ENCODE measurements around the gene CADPS. TPM values are rescaled to one million over a fixed set of nuclear protein-coding genes. Genes with fewer than 3 reads are reported as not detected.

Gene CADPS
- 1.1 TPM for total RNA-seq

DNA sequence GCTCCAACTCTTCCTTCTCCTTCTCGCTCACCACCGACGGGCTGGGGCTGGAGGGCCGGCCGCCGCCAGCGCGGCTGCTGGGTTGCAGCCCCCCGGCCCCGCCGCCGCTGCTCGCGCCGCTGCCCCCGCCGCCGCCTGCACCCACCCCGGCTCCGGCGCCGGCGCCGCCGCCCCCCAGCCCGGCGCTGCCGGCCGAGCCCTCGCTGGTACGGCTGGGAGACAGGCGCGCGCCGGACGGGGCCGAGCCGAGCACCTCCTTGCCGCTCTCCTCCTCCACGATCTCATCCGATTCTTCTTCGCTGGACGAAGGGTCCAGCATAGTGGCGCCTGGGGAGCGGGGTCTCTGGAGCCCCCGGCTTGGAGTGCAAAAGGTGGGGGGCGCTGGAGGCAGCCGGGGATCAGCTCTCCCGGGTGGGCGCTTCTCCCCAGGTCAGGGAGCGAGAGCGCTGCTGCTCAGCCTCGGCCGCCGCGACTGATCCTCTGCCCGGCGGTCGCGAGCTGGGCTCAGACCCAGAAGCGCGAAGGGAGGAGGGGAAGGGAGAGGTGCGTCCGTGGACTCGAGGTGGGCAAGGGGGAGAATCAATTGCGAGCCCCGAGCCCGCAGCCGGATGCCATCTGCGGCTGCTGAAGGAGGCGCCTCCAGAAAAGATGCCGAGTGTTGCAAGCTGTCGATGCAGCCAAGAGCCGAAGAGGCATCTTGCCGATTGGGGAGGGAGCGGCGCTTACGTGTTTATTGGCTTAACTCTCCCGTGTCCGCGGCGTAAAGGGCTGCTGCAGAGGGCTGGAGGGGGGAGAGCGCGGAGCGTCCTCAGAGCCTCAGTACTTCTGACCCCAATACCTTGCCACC is at the start of gene CADPS:
Gene CADPS (minus strand): TSS at position 706 of the 847 bp plus-strand sequence. CDS start 387 bp downstream, at position 319.
- no peak for DNase-seq (ENCODE audit: low spot score)

DNA sequence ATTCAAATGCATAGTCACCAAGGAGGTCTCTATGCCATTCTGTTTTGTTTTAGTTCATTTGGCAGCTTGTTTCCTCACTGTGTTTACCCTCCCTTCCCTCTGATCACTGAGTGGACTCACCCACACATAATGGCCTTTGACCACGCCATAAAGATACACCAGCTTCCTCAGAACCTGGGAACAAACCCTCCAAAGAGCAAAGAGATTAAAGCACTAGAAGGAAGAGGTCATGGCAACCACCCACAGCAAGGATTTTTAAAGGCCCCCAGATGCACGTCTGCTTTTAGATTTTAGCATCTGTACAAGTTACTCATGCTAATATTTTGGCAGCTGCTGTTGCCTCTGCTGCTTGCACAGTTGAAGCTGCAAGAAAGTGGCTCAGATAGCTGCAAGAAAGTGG is 47.9 kb upstream of the CADPS start:
- DNase-seq (ENCODE audit: low spot score) = no peak

DNA sequence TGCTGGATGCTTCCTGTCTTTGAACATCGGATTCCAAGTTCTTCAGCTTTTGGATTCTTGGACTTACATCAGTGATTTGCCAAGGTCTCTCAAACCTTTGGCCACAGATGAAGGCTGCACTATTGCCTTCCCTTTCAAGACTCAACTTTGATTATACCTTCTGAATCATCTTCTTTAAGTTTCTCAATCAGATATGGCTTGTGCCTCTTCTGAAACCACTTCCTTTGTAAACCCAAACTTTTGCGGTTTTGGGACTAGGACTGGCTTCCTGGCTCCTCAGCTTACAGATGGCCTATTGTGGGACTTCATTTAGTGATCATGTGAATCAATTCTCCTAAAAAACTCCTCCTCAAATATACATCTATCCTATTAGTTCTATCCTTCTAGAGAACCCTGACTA is 47.1 kb upstream of the CADPS start:
- DNase-seq (ENCODE audit: low spot score) = no peak

DNA sequence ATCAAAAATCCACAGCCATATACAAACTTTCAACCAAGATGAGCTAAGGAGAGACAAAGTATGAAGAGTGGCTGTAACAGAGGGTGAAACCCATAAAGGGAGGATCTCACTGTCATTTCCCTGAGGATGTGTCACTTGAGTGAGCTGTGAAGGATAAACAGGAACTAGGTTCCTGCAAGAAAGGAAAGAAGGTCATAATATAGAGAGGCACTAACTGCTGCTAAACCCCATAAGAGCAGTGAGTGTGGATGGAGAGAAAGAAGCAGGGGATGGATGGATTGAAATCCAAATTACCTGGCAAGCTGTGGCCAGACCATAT is 45.2 kb upstream of the CADPS start:
- no peak for DNase-seq (ENCODE audit: low spot score)

DNA sequence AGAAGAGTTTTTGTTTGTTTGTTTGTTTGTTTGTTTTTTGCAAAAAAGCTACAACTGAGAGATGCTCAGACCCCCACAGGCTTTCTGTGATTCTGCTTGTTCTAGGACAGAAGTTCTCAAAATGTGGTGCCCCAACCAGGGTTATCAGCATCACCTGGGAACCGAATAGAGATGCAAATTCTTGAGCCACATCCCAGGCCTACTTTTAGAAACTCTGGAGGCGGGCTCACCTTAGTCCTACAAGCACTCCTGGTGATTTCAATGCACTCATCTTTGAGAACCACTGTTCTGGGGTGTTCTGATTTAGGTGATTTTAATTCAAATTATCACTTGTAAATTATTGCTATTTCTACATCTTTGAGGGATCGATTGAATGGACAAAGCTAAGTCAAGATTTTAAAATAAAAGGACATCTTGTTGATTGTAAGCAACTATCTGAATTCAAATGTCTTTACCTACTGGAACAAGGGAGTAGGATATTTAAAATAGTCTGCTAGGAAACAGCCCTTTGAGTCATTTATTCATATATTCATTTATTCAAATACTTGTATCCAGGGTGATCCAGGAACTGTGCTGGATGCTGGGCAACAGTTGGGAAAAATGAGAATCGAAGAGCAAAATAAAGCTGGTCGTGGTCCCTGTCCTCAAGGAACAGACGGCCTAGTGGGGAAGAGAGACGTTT is 44.7 kb upstream of the CADPS start:
- no peak for DNase-seq (ENCODE audit: low spot score)

DNA sequence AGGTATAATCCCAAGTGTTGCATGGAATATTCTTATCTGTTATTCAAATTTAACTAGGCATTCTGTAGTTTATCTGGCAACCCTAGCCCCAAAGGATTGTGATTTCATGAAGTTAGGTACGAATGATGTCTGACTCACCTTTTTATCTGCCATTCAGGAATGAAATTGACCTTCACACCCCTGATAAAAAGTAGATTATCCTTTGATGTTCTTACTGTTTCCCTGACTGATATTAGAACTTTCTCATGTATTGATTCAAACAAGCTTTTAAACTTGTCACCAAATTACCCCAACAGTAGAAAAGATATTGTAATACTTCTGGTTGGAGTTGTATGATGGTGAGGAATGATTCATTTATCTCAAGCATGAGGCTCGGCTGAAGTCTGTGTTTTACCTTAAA is 43.6 kb upstream of the CADPS start:
- DNase-seq (ENCODE audit: low spot score) = no peak

DNA sequence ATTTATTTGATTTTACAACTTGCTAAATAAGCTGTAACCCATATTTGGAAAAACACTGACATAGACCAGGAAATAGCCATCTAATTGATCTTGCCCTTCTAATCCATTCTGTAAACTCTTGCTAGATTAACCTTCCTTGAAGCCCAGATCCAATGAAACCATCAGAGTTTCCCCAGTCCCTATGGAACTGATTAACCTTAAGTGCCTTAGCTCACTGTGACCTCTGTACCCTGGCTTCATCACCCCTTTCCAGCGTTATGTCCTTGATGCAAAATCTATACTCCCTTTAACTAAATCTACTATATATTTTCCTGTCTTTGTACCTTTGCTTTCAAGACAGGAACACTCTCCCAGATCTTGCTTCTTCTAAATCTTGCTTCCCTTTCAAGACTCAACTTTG is 42.9 kb upstream of the CADPS start:
- DNase-seq (ENCODE audit: low spot score) = no peak

DNA sequence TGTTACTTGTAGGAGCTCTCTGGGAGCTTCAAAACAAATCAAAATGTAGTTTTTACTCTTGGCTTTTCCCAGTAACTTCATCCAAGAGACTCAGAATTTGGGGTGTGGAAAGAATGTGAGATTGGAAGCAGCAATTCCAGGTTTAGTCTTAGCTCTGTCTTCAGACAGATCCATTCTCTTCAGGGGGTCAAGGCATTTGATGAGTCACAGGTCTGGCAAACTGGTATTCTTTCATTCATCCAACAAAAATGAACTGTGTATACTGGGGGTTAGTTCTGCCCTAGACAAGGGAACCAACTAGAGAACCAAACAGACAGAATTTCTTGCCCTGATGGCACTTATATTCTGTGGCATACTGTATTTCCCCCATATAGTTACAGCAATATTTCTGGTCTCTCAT is 36.3 kb upstream of the CADPS start:
- DNase-seq (ENCODE audit: low spot score) = no peak

DNA sequence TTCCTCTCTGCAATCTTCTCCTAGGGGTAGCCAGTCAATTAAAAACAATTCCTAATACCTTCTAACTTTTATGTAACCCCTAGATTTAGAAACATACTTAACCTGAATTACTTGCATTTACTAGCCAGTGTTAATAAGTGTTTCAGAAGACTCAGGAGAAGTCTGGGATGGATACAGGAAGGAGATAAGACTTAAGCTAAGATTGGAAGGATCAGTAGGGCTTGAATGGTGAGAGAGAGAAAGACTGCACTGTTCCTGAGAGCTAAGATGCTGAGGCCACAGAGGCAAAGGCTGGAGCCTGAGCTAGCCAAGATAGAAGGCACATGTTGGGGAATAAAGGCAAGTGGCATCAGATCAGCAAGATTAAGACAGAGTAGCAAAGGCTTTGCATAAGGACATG is 30.1 kb upstream of the CADPS start:
- DNase-seq (ENCODE audit: low spot score) = no peak

DNA sequence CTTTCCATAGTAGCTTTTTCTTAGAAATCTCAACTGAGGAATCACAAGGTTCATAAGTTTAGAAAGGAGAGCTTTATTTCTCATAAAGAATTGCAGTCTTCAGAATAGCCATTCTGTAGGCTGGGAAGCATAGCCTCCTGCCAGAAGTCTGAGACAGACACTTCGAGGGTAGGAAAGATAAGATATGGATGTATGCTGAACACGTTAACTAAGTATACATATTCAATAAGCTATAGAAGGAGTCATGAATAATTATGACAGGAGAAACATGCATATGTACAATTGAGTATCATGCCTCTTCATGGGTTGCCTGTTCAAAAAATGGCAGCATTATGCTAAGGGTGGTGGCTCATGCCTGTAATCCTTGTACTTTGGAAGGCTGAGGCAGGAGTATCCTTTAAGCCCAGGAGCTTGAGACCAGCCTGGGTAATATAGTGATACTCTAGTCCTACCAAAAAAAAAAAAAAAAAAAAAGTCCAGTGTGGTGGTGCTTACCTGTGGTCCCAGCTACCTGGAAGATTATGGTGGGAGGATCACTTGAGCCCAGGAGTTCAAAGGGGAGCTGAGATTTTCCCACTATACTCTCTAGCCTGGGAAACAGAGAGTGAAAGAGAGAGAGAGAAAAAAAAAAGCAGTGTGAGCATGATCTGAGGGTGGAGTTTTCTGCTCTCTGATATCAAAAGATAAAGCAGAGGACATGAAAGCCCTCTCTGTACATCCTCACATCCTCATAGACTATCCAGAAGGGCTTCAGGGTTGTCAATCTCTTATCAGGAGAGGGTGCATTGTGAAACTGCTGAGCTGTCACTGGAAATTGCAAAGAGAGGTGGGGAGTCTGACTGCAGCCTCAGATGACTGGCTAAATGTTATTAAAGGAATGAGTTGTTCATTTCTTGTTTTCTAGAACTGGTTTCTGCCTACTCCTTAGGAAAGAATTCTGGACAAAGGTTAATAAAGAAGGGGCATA is 23.6 kb upstream of the CADPS start:
- DNase-seq (ENCODE audit: low spot score) = no peak

DNA sequence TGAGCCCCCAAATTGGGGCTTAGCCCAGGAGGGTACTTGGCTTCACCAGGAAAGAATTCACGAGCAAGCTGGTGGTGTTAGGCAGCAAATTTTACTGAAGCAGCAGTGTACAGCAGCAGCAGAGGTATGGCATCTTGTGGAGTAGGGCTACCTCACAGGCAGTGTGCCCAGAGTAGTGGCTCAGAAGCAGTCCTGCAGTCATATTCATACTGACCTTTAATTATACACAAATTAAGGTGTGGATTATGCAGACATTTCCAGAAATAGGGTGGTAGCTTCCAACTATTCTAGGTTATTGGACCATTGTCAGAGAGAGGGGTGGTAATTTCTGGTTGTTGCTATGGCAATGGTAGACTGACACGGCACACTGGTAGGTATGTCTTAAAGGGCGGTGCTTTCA is 20.7 kb upstream of the CADPS start:
- no peak for DNase-seq (ENCODE audit: low spot score)

DNA sequence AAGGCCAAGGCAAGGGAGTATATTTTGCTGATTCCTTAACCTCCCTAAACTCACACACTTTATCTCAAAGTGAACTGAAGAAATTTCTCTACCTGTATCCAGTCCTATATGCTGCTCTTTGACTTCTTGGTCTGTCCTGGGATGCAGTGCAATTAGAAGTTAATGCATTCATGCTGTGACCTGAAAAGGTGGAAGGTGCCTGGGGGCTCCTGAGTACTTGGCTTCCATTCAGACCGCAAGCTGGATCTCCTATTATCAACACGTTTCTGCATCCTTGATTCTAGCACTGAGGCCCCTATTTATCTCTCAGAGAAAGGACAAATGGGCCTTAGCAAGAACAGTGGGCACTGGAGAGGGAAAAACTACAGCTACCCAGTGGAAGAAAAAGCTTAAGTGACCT is 17.7 kb upstream of the CADPS start:
- no peak for DNase-seq (ENCODE audit: low spot score)

DNA sequence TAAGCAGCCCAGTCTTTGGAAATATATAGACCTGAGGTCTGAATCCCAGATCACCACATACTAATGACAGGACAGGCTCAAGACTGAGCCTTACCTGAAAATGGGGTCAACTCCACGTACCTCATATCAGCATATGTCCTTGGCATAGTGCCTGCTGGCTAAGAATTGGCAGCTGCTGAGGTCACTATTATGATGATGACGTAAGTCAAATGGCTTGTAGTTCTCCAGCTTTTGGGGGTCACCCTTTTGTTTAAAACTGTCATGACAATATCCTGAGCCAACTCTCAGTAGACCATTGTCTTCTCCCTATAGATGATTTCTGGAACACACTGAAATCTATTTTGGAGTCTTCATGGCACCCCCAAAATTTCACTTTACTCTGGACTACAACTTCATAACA is 16.8 kb upstream of the CADPS start:
- DNase-seq (ENCODE audit: low spot score) = no peak

DNA sequence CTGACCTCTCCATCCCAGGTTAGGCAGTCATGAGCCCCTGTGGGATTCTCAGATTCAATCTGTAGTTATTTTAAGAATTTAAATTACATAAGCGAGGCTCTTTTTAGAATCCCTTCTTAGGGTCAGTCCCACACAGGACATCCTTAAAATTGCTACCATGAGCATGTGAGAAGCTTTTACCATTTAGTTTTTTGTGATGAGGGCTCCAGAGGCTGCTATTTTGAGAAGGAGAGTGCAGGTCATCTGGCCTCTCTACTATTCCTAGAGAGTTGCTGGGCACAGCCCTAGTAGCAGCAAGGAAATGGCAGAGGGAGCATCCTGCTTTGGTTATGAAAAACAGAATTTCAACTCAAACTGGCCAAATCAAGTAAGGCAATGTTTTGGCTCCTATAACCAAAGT is 13.6 kb upstream of the CADPS start:
- no peak for DNase-seq (ENCODE audit: low spot score)

DNA sequence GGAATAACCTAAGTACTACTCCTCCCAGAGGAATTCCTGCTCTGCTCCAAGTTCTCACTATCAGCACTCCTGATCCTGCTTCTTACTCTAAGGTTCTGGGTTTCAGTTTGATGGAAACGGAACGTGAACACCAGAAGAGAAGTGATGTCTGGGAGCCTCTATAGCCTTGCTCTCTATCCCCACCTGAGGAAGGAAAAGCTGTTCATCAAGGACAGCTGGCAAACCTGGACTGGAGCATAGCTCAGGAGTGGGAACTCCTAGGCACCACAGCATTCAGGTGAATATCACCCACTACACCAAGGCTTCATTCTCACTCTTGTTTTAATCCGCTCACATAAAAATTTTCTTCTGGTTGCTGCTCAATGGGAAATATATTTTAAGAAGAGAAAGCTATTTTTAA is 13.0 kb upstream of the CADPS start:
- no peak for DNase-seq (ENCODE audit: low spot score)

DNA sequence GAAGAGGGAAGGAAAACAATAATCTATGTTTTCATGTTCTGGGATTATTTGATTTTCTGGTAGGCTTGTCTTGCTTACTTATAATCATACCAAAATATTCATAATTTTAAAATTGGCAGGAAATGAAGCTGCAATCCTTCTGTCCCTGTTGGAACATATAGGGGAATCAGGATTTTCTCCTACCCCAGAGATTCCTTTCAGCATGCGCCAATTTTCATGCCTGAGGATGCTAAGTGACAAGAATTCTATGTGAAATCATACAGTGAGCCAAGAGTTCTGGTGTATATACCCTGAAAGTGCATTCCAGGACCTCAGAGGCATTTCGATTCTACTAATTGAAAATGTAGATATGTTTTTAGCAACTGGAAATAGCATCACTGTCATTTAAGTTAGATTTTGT is 9.9 kb upstream of the CADPS start:
- DNase-seq (ENCODE audit: low spot score) = no peak

DNA sequence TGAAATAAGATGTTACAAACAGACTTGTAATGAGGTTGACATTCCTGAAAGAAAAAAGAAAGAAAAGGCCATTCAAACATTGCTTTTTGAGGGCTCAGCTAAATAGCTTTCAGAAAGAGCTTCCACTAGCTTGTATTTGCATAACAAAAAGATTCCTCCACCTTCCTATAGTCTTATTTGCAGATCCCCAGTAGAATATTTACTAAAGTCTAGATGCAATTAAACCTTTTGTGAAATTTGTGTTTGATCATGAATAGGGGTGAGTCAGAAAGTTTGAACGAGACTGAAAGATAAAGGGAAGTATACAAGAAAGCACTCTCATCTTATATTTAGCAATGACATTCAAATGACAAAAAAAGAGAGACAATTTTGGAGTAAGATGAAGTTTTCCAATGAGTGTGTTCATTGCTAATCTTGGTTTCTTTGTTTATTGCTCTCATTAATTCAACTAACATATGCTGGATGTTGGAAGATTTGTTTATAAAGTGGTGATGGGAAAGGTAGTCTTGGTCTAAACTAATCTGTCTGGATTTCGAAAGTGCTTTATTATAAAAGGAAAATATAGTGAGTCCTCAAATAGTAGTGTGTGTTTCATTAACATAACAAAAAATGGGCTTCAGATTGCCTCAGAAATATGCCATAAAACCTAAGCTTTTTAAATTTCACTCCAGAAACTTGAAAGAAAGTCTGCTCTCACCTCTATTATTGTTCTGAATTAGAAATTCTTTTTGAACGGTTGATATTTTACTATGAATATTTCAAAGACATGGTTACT is 9.1 kb upstream of the CADPS start:
- no peak for DNase-seq (ENCODE audit: low spot score)

DNA sequence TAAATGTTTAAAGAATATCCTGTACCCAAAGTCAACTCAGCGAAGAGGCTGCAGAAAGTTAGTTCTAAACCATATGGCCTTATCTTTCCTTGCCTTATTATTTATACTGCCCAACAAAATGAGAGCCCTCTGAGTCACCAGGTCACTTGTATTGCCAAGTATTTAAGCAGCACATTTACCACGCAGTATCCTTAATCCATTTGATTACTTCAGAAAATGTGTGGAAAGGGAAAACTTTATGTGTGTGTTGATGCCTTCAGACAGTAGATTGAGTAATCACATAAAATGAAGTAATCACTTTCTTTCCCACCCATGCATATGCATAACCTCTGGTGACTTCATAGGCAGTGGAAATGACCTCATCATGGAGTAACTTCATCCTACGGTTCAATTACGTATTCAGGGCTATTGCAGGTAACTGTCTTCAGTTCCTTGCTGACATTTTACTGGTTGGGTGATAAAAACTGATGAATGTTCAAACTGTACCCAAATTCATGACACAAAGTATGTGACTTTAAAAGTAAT is 7.5 kb upstream of the CADPS start:
- DNase-seq (ENCODE audit: low spot score) = no peak

DNA sequence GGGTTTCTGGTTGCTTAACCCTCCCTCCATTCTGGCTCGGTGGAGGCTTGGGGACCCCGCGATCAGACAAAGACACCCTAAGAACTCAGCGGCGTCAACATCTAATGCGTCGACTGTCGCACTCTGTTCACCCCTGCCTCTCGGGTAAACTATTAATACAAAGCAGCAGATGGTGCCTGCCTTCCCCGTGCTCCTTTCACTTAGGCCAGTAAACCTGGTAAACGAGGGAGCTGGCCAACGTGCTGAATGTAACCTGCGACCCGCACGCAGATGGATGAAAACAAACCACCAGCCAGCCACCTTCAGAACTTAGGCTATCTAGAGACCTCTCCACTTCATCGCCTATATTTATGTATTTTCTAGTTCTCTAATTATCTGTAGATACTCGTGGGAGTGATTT is 848 bp upstream of the CADPS start:
- no peak for DNase-seq (ENCODE audit: low spot score)

DNA sequence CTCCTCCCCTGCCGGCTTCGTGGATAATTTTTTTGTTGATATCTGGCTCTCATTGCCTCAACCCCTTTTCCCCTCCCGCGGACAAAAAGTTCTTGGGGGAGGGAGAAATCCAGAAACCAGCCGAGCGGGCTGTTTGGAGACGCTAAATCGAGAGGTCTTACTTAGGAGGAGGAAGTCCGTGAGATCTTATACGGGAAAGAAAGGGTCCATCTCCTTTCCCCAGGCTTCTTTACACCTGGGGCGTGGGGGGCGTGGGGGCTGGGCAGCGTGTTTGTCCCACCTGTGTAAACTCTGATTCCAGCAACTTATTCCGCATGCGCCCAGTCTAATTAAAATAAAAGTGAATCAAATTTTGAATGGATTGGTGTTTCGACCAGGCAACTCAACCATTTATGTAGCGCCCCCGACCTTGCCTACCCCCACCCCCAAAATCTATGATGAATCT is 364 bp upstream of the CADPS start:
- no peak for DNase-seq (ENCODE audit: low spot score)
